HG03159 (cell line): Measurements from ENCODE around the gene SLC5A6.
A peak's percentile ranks its signal among the peaks of the same experiment; 100 is the strongest.

ENCODE experiments used
- ATAC-seq: cut with Tn5 transposase; IDR thresholded peaks from one replicate; pipeline ENCODE4 v1.9.1; 2021; ENCODE audit warnings: mild to moderate bottlenecking, moderate library complexity; ENCODE audit not compliant: unreplicated experiment

Gene SLC5A6

GRCh38 chr2:27211943-27212625 is at the start of gene SLC5A6, which contains the start of gene ATRAID:
SLC5A6 (minus strand) TSS chr2:27212268; CDS start chr2:27207650, 4,618 bp downstream.
ATRAID (plus strand) TSS chr2:27212041; CDS start chr2:27212369, 328 bp downstream.
- peak; percentile 75 for ATAC-seq

DNA sequence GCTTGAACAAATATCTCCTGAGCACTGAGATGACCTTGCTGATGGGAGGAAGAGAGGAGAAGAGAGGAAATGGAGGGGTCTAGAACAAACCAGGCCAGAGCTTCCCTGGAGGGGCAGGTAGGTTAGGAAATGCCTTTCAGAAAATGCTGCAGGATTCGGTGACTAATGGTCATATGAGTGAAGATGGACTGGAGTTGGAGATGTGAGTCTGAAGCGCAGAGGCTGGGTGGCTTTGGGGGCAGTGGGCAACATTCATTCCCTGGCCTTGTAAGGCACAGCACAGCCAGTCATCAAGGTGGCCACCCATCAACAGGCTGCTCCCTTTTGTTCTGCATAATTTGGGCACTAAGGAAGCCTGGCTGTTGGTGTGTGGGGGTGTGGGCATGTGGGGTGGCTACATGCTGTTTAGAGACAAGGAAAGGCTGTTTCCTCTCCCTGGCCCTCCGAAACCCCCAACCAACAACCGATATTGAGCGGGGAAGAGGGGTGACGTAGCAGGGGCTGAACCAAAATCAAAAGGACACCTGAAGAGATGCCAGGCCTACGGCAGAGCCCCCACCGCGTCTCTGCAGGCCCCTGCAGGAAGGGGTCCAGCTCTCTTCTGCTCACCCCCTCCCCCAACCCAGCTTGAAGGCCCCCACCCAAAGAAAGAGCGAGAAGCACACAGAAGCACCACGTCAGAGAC is 49.3 kb upstream of the SLC5A6 start:
- ATAC-seq = no peak

DNA sequence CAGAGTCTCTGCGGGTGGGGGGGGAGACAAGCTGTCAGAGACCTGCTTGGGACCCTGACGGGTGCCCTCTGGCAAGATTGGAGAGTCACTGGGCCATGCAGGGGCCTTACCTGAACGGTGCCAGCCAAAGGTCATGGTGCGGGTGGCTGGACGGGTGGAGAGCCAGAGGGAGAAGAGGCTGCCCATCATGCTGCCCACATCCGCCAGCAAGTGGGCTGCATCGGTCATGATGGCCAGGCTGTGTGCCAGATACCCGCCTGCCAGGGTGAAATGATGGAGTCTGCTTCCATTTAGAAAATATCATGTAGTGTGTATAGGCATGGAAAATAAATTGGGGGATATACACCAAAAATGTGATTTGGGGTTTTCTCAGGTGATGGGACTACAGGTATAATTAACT is 46.0 kb upstream of the SLC5A6 start:
- no peak for ATAC-seq

- no peak for ATAC-seq
Measured at GRCh38 chr2:27256855-27257454, 44.9 kb upstream of the SLC5A6 start.

DNA sequence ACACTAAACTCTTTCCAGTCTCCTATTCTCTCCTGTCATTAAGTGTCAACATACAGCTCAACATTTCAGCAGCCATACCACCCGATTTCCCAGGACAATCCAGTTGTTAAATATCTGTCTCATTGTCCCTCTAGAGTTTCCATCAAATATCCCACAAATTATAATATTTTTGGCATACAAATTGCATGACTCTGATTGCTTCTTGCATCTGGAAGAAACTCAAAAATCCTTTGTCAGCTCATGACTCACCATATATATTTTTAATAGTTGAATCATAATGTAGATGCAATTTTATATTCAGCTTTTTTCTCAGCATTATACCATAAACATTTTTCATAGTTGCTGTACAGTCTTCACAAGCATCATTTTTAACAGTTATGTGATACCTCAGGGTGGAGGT is 43.6 kb upstream of the SLC5A6 start:
- no peak for ATAC-seq

- no peak for ATAC-seq
Measured at GRCh38 chr2:27255187-27255586, 43.1 kb upstream of the SLC5A6 start.

DNA sequence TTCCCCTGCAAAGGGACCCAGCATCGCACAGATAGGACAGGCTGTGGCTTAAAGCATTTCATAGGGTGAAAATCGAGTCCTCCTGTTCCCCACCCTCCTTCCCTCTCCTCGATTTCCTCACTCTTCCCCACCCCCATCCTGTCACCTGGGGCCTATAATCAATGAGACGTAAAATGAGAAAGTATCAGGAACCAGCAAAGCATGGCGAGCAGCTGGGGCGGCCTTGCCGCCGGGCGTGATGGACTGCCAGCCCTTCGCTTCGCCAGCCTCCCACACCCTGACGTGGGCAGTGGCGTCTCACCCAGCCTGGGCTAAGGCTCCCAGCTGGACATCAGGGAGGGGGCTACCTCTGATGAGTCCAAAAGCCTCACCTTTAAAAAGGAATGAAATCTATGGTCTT is 39.7 kb upstream of the SLC5A6 start:
- ATAC-seq = no peak

GRCh38 chr2:27250652-27251379 is 38.7 kb upstream of the SLC5A6 start:
- ATAC-seq = no peak

DNA sequence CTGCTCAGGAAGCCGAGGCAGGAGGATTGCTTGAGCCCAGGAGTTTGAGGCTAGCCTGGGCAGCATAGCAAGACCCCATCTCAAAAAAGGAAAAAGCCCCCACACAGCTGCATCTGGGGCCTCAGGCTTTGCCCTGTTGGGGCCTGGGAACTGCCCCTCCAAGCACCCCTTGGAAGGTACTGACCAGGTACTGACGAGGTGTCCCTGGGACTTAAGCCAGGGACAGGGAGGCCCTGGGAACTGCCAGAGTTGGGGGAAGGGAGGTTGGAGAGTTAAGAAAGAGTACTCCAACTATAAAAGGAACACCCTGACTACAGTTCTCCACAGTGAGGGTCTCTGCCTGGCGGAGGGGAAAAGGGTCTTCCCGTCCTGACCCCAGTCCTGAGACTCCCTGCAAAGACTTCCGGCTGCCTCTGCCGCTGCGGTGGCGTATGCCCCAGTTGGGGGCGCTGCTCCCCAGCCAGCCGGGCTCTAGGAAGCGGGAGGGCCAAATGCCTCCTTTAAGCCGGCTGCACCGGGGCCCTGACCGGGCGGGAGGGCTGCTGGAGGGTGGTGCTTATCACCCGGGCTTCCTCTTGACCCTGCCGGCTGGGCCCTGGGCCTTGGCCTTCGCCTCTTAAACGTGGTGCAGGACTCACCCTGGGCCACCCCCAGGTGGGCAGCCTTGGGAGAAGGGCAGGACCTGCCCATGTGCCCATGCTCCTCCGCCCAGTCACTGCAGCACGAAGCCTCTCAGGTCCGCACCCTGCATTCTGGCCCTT is 38.0 kb upstream of the SLC5A6 start:
- no peak for ATAC-seq

GRCh38 chr2:27249159-27249890 is 37.3 kb upstream of the SLC5A6 start:
- ATAC-seq = no peak

DNA sequence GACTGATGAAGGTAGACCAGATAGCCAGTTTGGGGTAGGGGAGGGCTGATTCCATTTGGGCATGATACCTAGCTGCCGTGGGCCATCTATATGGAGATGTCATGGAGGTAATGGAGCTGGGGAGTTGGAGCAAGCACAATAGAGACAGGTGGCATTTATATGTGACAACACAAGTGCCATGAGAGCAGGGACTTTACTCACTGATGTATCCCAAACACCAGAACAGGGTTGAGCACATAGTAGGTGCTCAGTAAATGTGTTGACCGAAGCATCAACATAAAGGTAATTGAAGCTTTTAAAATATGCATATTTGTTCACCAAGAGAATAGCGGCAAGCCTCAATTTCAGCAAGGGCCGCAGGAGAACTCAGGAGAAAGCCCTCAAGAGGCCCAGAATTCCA is 35.8 kb upstream of the SLC5A6 start:
- ATAC-seq = no peak

- ATAC-seq = no peak
Measured at GRCh38 chr2:27245626-27246025, 33.6 kb upstream of the SLC5A6 start.

DNA sequence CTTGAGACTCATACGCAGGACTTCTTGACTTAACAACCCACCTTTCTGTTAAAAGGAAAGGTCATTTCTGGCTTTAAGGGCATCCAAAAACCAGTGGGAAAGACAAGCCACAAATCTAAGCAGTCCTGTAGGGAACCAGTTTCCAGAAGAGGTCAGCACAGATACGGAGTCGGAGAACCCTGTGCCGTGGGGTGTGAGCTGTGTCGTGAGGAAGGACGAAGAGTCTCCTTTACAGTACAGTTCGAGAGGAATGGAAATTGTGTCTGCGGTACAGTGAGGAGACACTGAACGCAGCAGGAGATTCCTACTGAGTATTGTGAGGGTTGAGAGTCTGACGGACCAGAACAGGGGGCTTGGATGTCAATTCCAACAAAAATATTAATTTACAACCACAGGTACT is 33.0 kb upstream of the SLC5A6 start:
- no peak for ATAC-seq

DNA sequence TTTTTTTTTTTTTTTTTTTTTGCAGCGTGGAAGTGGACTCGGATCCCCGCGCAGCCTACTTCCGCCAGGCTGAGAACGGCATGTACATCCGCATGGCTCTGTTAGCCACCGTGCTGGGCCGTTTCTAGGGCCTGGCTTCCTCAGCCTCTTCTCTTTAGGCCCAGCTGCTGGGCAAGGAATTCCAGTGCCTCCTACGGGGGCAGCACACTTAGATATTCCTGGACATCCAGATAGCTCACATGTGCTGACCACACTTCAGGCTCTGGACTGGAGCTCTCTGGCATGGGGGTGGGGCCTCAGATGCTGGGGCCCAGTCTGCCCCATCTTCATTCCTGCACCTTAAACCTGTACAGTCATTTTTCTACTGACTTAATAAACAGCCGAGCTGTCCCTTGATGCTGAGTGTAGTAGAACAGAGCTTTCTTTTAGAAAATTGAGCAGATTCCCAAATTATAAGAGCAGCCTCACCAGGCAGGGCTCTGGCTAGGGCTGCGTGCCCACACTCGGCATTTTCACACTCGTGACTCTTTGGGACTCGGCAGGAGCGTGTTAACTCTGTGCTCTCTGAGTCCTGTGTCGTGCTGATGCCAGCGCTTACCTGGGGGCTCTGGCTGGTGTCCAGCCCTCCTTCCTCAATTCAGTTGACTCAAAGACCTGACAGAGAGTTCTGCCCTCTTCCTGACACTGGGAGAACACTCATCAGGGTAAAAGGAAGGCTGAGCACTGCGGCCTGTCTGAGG is 31.5 kb upstream of the SLC5A6 start:
- ATAC-seq = no peak

- ATAC-seq = no peak
Measured at GRCh38 chr2:27242614-27242951, 30.5 kb upstream of the SLC5A6 start.

DNA sequence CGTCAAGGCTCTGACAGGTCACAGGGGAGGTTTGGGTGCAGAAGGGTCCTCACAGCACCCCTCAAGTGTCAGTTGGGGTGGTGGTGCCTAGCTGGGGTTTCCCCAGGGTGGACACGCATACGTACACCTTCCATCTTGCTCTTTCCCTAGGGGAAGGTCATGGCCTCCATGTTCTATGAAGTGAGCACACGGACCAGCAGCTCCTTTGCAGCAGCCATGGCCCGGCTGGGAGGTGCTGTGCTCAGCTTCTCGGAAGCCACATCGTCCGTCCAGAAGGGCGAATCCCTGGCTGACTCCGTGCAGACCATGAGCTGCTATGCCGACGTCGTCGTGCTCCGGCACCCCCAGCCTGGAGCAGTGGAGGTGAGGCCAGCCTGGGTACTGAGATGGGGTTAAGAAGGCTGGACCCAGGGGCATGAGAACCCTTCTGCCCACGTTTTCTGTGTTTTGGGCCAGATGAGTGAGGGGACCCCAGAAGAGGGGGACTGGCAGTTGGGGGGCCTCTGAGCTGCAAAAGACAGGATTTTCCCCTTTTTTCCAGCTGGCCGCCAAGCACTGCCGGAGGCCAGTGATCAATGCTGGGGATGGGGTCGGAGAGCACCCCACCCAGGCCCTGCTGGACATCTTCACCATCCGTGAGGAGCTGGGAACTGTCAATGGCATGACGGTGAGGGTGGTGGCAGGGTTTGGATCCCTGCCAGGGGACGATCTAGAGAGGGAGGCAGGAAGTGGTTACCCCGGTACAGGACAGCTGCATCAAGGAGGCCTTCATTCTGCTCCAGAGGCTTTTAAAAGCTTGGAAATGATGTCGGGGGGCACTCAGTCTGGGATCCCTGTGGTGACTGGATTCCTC is 29.9 kb upstream of the SLC5A6 start:
- no peak for ATAC-seq

DNA sequence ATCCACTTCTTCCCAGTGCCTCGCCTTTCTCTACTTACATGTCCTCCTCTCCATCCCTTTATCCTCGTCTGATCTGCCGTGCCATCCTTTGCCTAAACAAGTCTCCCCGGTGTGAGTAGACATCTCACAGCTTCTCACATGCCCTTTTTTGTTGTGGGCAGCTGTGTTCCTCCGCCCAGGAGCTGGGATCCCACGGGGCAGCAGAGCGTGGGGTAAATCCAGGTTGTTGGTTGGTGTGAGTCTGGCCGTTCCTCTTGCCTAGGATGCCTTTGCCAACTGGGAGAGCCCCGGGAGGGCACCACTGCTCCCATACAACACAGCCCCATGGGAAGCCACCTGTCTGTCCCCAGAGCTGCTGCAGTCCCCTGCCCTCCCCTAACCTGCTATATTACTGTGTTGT is 28.3 kb upstream of the SLC5A6 start:
- ATAC-seq = no peak

DNA sequence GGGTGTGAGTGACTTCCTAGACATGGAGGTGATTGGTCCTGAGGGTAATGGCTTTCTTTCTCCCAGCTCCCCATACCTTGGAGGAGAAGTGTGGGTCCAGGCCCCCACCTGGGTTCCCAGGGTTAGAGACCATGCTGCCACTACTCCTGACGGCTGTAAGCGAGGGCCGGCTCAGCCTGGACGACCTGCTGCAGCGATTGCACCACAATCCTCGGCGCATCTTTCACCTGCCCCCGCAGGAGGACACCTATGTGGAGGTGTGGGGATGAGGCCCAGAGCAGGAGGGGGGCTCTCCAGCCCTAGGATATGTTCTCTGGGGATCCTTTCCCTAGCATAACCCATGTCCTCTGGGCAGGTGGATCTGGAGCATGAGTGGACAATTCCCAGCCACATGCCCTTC is 26.9 kb upstream of the SLC5A6 start:
- no peak for ATAC-seq
